NCI-H2196 treated with DMSO at 0.1 percent for 48 hours (cell line): ENCODE data around the gene AGAP4.
"Not testable (repeated sequence)": the region's sequence is repeated elsewhere in the genome, so short reads cannot be mapped to it uniquely, and the experiment has no call there.

Experiments used
- DNase-seq: peaks from one replicate; lab custom pipeline; 2025; ENCODE audit not compliant: unreplicated experiment; lab: John Stamatoyannopoulos, UW

AGAP4 gene

GRCh38 chr10:45790694-45791426, 56.4 kb downstream of the AGAP4 start:
- DNase-seq, result not testable (repeated sequence)

- DNase-seq, result not testable (repeated sequence)
Observed at GRCh38 chr10:45789991-45790390, 57.3 kb downstream of the AGAP4 start.

- DNase-seq, result not testable (repeated sequence)
Observed at GRCh38 chr10:45787212-45787741, 60.0 kb downstream of the AGAP4 start.

DNA sequence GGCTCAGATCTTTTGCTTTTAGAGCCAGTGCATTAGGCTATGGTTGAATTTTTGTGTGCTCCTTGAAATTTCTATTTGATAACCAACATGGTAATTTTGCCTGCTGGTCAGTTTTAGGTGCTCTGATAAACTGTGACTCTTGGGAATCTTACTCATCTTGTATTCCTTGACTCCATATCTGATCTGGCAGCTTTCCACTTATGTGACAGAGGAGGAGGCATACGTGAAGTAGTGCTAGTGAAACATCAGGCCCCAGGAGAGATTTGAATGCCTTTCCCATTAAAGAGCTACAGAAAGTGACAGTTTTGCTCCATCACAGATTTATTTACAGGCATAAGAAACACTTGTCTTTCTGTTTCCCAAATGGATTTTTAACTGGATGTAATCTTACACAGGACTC, 61.1 kb downstream of the AGAP4 start:
- DNase-seq, result not testable (repeated sequence)
